ENCODE data around the gene SOX6.
"Not testable (repeated sequence)": the region's sequence is repeated elsewhere in the genome, so short reads cannot be mapped to it uniquely, and the experiment has no call there.

The SOX6 gene

GRCh38 chr11:16397390-16397789 is 41.0 kb upstream of the SOX6 start:
- in situ Hi-C loops (cut with HindIII; ENCODE audit: low pct_ligation_motif_present, low sequenced_read_pairs) = no loop called here
- no peak for DNase-seq
- Histone ChIP-seq H3K27ac (no peak overlapping the region), H3K36me3 (replicated peaks) (no peaks in the 10 kb centered on the region), H3K4me3 (ENCODE audit: low read depth, low read length) (no peak overlapping the region), H3K27me3 (replicated peaks) (no peaks in the 10 kb centered on the region)
- TF ChIP-seq CTCF (IDR thresholded peaks at IDR 0.05; ENCODE audit: low read depth, low read length, missing control alignments) = no peak

GRCh38 chr11:16395601-16396000 is 39.3 kb upstream of the SOX6 start:
- TF ChIP-seq CTCF (IDR thresholded peaks at IDR 0.05; ENCODE audit: low read depth, low read length, missing control alignments) = no peak
- Histone ChIP-seq H3K27ac (no peak overlapping the region), H3K27me3 (replicated peaks) (no peaks in the 10 kb centered on the region), H3K4me3 (ENCODE audit: low read depth, low read length) (no peak overlapping the region), H3K36me3 (replicated peaks) (no peaks in the 10 kb centered on the region)
- in situ Hi-C loops (cut with HindIII; ENCODE audit: low pct_ligation_motif_present, low sequenced_read_pairs) = no loop called here
- peak; percentile 0 for DNase-seq

- DNase-seq = no peak
These were observed 38.6 kb upstream of the SOX6 start for GRCh38 chr11:16394947-16395346.

GRCh38 chr11:16393340-16393739 is 37.0 kb upstream of the SOX6 start:
- Histone ChIP-seq H3K36me3 (replicated peaks) (no peaks in the 10 kb centered on the region), H3K4me3 (ENCODE audit: low read depth, low read length) (no peak overlapping the region), H3K27ac (no peak overlapping the region), H3K27me3 (replicated peaks) (no peaks in the 10 kb centered on the region)
- TF ChIP-seq CTCF (IDR thresholded peaks at IDR 0.05; ENCODE audit: low read depth, low read length, missing control alignments) = no peak
- in situ Hi-C loops (cut with HindIII; ENCODE audit: low pct_ligation_motif_present, low sequenced_read_pairs) = no loop called here
- no peak for DNase-seq

More at GRCh38 chr11:16394947-16395346, 38.6 kb upstream of the SOX6 start:
- Histone ChIP-seq H3K36me3 (replicated peaks) (no peaks in the 10 kb centered on the region), H3K4me3 (ENCODE audit: low read depth, low read length) (no peak overlapping the region), H3K27ac (no peak overlapping the region), H3K27me3 (replicated peaks) (no peaks in the 10 kb centered on the region)
- in situ Hi-C loops (cut with HindIII; ENCODE audit: low pct_ligation_motif_present, low sequenced_read_pairs) = no loop called here
- no peak for TF ChIP-seq CTCF (IDR thresholded peaks at IDR 0.05; ENCODE audit: low read depth, low read length, missing control alignments)

- Histone ChIP-seq H3K4me3 (ENCODE audit: low read depth, low read length) (no peak overlapping the region), H3K27me3 (replicated peaks) (no peaks in the 10 kb centered on the region), H3K27ac (no peak overlapping the region), H3K36me3 (replicated peaks) (no peaks in the 10 kb centered on the region)
- no peak for DNase-seq
- in situ Hi-C loops (cut with HindIII; ENCODE audit: low pct_ligation_motif_present, low sequenced_read_pairs) = no loop called here
- no peak for TF ChIP-seq CTCF (IDR thresholded peaks at IDR 0.05; ENCODE audit: low read depth, low read length, missing control alignments)
These were observed 36.3 kb upstream of the SOX6 start for GRCh38 chr11:16392616-16393015.

GRCh38 chr11:16390826-16391225 is 34.5 kb upstream of the SOX6 start:
- H3K27me3 ChIP-seq (replicated peaks); H3K4me3 ChIP-seq (ENCODE audit: low read depth, low read length); H3K36me3 ChIP-seq (replicated peaks); in situ Hi-C loops (cut with HindIII; ENCODE audit: low pct_ligation_motif_present, low sequenced_read_pairs); H3K27ac ChIP-seq; DNase-seq: not testable (repeated sequence)

All from brain microvascular endothelial cell (primary cell).